MCF 10A (cell line): ENCODE results near the gene PTMS. TPM values are rescaled to one million over a fixed set of nuclear protein-coding genes. Genes with fewer than 3 reads are reported as not detected.

Source experiments
- BruUV-seq: library from RNA; stranded (reverse); fragments of 400-500 nt; replicated peaks from 2 replicates; lab custom pipeline; 2021; lab: Mats Ljungman, UMichigan
- CTCF ChIA-PET: fragments of 300-600 bp; sonication (Branson Sonifier 250); formaldehyde crosslinking; extraction: SDS; loops from one replicate; lab custom pipeline; 2021; ENCODE audit warnings: antibody characterized with exemption, inconsistent platforms; lab: Yijun Ruan, JAX
- POLR2A ChIA-PET: fragments of 300-600, 350-650 bp; sonication (Branson Sonifier 250); formaldehyde crosslinking; extraction: SDS; loops from one replicate; lab custom pipeline; 2020; ENCODE audit warnings: antibody characterized with exemption, inconsistent platforms; lab: Yijun Ruan, JAX
- DNase-seq: peaks from one replicate; pipeline ENCODE4 v3.0.0-alpha.2; 2018; ENCODE audit not compliant: unreplicated experiment
- H3K27ac Mint-ChIP-seq: one replicate; pipeline ENCODE4 v1.8.0; 2022; ENCODE audit warnings: mild to moderate bottlenecking, low read depth, mixed read lengths; ENCODE audit not compliant: unreplicated experiment
- H3K27me3 Mint-ChIP-seq: one replicate; pipeline ENCODE4 v1.8.0; 2022; ENCODE audit warnings: mixed read lengths; ENCODE audit not compliant: insufficient read depth, unreplicated experiment
- H3K36me3 Mint-ChIP-seq: one replicate; pipeline ENCODE4 v1.8.0; 2022; ENCODE audit warnings: mild to moderate bottlenecking, moderate library complexity, mixed read lengths; ENCODE audit not compliant: insufficient read depth, unreplicated experiment
- H3K4me1 Mint-ChIP-seq: one replicate; pipeline ENCODE4 v1.8.0; 2022; ENCODE audit warnings: mixed read lengths; ENCODE audit not compliant: insufficient read depth, unreplicated experiment
- H3K4me3 Mint-ChIP-seq: one replicate; pipeline ENCODE4 v1.8.0; 2022; ENCODE audit warnings: mild to moderate bottlenecking, moderate library complexity, mixed read lengths; ENCODE audit not compliant: unreplicated experiment
- H3K9me3 Mint-ChIP-seq: one replicate; pipeline ENCODE4 v1.8.0; 2022; ENCODE audit warnings: mixed read lengths; ENCODE audit not compliant: unreplicated experiment
- CTCF ChIP-seq: fragments of 200-600 bp; IDR thresholded peaks from one replicate; pipeline ENCODE4 v1.8.0; 2022; ENCODE audit warnings: antibody characterized with exemption, mild to moderate bottlenecking; ENCODE audit not compliant: unreplicated experiment
- intact Hi-C: fragments of 100-400 bp; cut with micrococcal nuclease; formaldehyde crosslinking; loops from 2 replicates; pipeline ENCODE4 v1.14.1; 2022
- total RNA-seq: library from RNA; stranded (reverse); gene quantifications from 2 replicates; pipeline ENCODE4 v1.2.3, GENCODE V29; 2022

The PTMS gene
- total RNA-seq, 1 experiment from 2014 or later = 284 TPM

- TF ChIP-seq CTCF = no peak
- intact Hi-C loops = no loop called here
- H3K4me1 Mint-ChIP-seq = peaks cover 48% of the 10 kb centered on the region
- peak overlapping the region; percentile 95 for H3K27ac Mint-ChIP-seq
- peaks cover 8% of the 10 kb centered on the region for H3K36me3 Mint-ChIP-seq
- no peaks in the 10 kb centered on the region for H3K9me3 Mint-ChIP-seq
- no peaks in the 10 kb centered on the region for H3K27me3 Mint-ChIP-seq
- DNase-seq = peak; percentile 29
- BruUV-seq = no TSS peak
- ChIA-PET CTCF (interaction anchor here (0.6 to 7.8 kb wide), 8 partner anchors 11 to 111 kb away, joined by 3 to 174 read pairs (median 6); partner anchors contain the start of gene MLF2), POLR2A (interaction anchor here (1.3 to 4.2 kb wide), 7 partner anchors 11 to 161 kb away, joined by 3 to 119 read pairs (median 10); partner anchors contain the start of genes CDCA3, COPS7A, MLF2 and SPSB2)
- H3K4me3 Mint-ChIP-seq = peak overlapping the region; percentile 84
Measured at GRCh38 chr12:6765048-6765633, 1.0 kb upstream of the PTMS start.

- no TSS peak for BruUV-seq
- intact Hi-C loops = loop anchor here (1.0 kb wide), 2 partner anchors 13 kb away; partner anchors contain the start of gene MLF2
- POLR2A ChIA-PET = interaction anchor here (0.8 to 4.2 kb wide), 17 partner anchors 9 to 179 kb away, joined by 3 to 119 read pairs (median 4); partner anchors contain the start of genes CDCA3, COPS7A, MLF2 and SPSB2
- Mint-ChIP-seq H3K27me3 (no peaks in the 10 kb centered on the region), H3K36me3 (peaks cover 15% of the 10 kb centered on the region), H3K4me3 (peak overlapping the region; percentile 84), H3K9me3 (no peaks in the 10 kb centered on the region), H3K27ac (peak overlapping the region; percentile 83), H3K4me1 (peaks cover 57% of the 10 kb centered on the region)
- DNase-seq = peak; percentile 75
- CTCF ChIA-PET = interaction anchor here (0.6 to 7.8 kb wide), 22 partner anchors 9 to 251 kb away, joined by 3 to 174 read pairs (median 5); partner anchors contain the start of genes CD4, COPS7A, LPCAT3 and MLF2
- peak; percentile 70 for TF ChIP-seq CTCF
Measured at GRCh38 chr12:6766651-6767349, 637 bp downstream of the PTMS start.

GRCh38 chr12:6767353-6768319 is 1.5 kb downstream of the PTMS start:
- peak overlapping the region; percentile 83 for H3K27ac Mint-ChIP-seq
- POLR2A ChIA-PET = interaction anchor here (0.7 to 4.2 kb wide), 17 partner anchors 8 to 178 kb away, joined by 3 to 119 read pairs (median 4); partner anchors contain the start of genes CDCA3, COPS7A, MLF2 and USP5
- peak overlapping the region; percentile 84 for H3K4me3 Mint-ChIP-seq
- CTCF ChIA-PET = interaction anchor here (0.6 to 7.8 kb wide), 19 partner anchors 9 to 178 kb away, joined by 3 to 174 read pairs (median 5); partner anchors contain the start of genes CD4, COPS7A, MLF2 and SPSB2
- H3K9me3 Mint-ChIP-seq = no peaks in the 10 kb centered on the region
- H3K27me3 Mint-ChIP-seq = no peaks in the 10 kb centered on the region
- peaks cover 15% of the 10 kb centered on the region for H3K36me3 Mint-ChIP-seq
- DNase-seq = peak; percentile 23
- H3K4me1 Mint-ChIP-seq = peaks cover 62% of the 10 kb centered on the region
- intact Hi-C loops = loop anchor here (1.0 kb wide), 1 partner anchor 12 kb away; no protein-coding TSS in a partner anchor
- TF ChIP-seq CTCF = no peak
- TSS peak; percentile 18 for BruUV-seq
